ENCODE data around the gene TBCE.

DNA sequence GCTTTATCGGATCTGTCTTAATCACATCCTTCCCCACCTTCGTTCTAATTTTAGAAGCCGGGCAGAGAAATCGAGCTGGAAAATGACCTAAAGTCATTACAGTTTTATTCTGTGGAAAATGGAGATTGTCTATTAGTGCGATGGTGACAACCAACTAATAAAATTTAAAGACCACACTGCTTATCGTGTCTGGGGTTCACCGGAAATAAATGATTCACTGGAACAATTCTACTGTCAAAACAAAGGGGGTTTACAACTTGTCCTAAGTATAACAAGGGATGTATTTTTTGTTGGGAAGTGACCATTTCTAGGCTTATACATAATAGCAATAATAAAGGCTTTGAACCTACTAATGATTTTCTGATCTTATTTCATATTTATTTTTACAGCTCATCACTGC lies 81.4 kb downstream of the TBCE start:
- TF ChIP-seq POLR2A (IDR thresholded peaks at IDR 0.05) (no peak), EP300 (IDR thresholded peaks at IDR 0.05) (no peak), CTCF (IDR thresholded peaks at IDR 0.05) (no peak)
